Body of pancreas (tissue), 4 donors: ENCODE results near the gene GPRC5D. TPM values are rescaled to one million over a fixed set of nuclear protein-coding genes. Genes with fewer than 3 reads are reported as not detected.
A peak's percentile ranks its signal among the peaks of the same experiment; 100 is the strongest.

Experiments used
- ATAC-seq: fragments of 150-250 bp; one replicate; pipeline ENCODE4 v1.9.1; 2016
- DNase-seq, 4 donors: peaks; one replicate each; pipeline ENCODE4 v3.0.0-alpha.2; 2019
- H3K27ac ChIP-seq, 4 donors: fragments of 200-600 bp; sonication (generic); 1 replicate in 3 of 4; 2 replicates in 1 of 4; pipeline versions ENCODE4 v1.5.1 to v1.6.1; 2016 to 2019; ENCODE audit warnings: mild to moderate bottlenecking in 1 of 4, mixed read lengths in 1 of 4, moderate library complexity in 1 of 4
- H3K27me3 ChIP-seq, 2 donors: fragments of 200-600 bp; sonication (generic); one replicate each; pipeline ENCODE4 v1.6.0; 2016; ENCODE audit warnings: mild to moderate bottlenecking in 1 of 2
- H3K36me3 ChIP-seq, 2 donors: fragments of 200-600 bp; sonication (generic); replicated peaks in 1 of 2; 2 replicates each; pipeline ENCODE4 v1.5.1; 2016; ENCODE audit warnings: low read depth in 2 of 2; ENCODE audit not compliant: insufficient read depth in 1 of 2
- H3K4me1 ChIP-seq: fragments of 200-600 bp; sonication (generic); one replicate; pipeline ENCODE4 v1.6.0; 2016
- H3K4me3 ChIP-seq, 2 donors: fragments of 200-600 bp; sonication (generic); 1 replicate in 1 of 2; 2 replicates in 1 of 2; pipeline ENCODE4 v1.5.1; 2016 to 2019
- H3K9me3 ChIP-seq, 3 donors: fragments of 200-600 bp; sonication (generic); 1 replicate in 2 of 3; 2 replicates in 1 of 3; pipeline ENCODE4 v1.5.1; 2016
- POLR2A ChIP-seq, 3 donors: fragments of 450-650 bp; IDR thresholded peaks; one replicate each; pipeline ENCODE4 v1.6.1; 2016; ENCODE audit warnings: antibody characterized with exemption in 3 of 3, mild to moderate bottlenecking in 2 of 3
- WGBS, 2 donors: methylation state at CpG; one replicate each; pipeline ENCODE4 v1.1.5; 2017; 5-methylcytosine and 5-hydroxymethylcytosine counted together
- intact Hi-C: fragments of 100-400 bp; cut with DNase I; formaldehyde crosslinking; loops from one replicate; pipeline ENCODE4 v1.15.1; 2023
- total RNA-seq, 2 donors: library from RNA; depleted of rRNA; stranded (reverse); fragments of >200 nt; gene quantifications; one replicate each; pipeline ENCODE4 v1.1.0, GENCODE V29; 2016
- TF ChIP-seq, protein P1 (sequence below), 7 experiments: fragments of 450-650 bp in 4 of 7; fragments of 200-600 bp in 3 of 7; sonication (generic) in 3 of 7; IDR thresholded peaks; one replicate each; pipeline ENCODE4 v1.5.1; 2016 to 2019; ENCODE audit warnings: antibody characterized with exemption in 7 of 7

The GPRC5D gene
- total RNA-seq, 2 donors from 2014 or later, result not detected

DNA sequence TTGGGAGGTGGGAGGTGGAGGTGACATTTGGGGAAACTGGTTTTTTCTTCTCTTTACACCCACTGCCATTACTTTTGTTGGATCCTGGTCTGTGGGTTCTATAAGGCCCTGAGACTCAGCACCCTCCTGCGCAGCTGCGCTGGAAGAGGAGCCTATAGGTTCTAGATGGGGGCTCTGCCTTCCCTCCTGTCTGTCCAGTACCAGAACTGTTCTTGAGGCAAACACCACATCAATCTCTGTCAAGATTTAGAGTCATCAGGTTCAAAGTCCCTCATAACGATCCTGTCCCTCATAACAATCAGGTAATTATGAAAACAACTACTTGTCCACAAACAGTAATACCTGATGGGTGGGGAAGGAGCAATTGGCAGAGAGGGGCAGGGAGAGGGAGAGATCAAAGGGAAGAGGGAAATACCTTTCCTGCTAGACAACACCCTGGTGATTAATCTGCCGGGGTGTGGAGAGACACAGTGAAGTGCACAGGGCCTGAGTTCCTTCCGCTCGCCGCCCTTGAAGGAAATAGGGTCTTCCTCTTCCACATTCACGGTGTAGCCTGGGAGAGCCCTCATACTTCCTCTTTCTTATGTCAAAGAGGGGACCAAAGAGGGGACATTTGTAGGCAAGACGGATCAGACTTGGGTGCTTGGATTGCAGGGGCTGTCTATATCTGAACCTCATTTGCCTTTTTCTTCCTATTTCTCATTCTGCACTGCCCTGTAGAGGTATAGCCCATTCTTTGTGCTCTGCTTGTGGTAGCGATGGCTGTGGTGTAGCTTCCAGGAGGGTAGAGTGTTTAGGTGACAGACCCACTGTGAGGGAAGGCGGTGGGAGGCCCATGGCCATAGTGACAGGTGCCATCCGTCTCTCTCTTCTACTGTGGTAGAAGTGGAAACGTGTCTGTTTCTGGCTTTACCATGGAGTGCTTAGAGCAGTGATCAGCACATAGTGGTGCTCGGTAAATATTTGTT, 48.0 kb downstream of the GPRC5D start:
- WGBS, 2 donors, result 71 to 80% methylated on average over 14 of the region's 14 CpGs
- ATAC-seq (no peak), DNase-seq (no peak)
- no peak overlapping the region for H3K27ac ChIP-seq
- no peak for TF ChIP-seq POLR2A (IDR thresholded peaks at IDR 0.05)
- TF ChIP-seq, protein P1, sequence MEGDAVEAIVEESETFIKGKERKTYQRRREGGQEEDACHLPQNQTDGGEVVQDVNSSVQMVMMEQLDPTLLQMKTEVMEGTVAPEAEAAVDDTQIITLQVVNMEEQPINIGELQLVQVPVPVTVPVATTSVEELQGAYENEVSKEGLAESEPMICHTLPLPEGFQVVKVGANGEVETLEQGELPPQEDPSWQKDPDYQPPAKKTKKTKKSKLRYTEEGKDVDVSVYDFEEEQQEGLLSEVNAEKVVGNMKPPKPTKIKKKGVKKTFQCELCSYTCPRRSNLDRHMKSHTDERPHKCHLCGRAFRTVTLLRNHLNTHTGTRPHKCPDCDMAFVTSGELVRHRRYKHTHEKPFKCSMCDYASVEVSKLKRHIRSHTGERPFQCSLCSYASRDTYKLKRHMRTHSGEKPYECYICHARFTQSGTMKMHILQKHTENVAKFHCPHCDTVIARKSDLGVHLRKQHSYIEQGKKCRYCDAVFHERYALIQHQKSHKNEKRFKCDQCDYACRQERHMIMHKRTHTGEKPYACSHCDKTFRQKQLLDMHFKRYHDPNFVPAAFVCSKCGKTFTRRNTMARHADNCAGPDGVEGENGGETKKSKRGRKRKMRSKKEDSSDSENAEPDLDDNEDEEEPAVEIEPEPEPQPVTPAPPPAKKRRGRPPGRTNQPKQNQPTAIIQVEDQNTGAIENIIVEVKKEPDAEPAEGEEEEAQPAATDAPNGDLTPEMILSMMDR (IDR thresholded peaks at IDR 0.05), result no peak
- no peaks in the 10 kb centered on the region for H3K36me3 ChIP-seq
- intact Hi-C loops, result no loop called here
- H3K4me3 ChIP-seq, result no peak overlapping the region
- H3K27me3 ChIP-seq, result no peaks in the 10 kb centered on the region
- no peaks in the 10 kb centered on the region for H3K9me3 ChIP-seq
- no peaks in the 10 kb centered on the region for H3K4me1 ChIP-seq

DNA sequence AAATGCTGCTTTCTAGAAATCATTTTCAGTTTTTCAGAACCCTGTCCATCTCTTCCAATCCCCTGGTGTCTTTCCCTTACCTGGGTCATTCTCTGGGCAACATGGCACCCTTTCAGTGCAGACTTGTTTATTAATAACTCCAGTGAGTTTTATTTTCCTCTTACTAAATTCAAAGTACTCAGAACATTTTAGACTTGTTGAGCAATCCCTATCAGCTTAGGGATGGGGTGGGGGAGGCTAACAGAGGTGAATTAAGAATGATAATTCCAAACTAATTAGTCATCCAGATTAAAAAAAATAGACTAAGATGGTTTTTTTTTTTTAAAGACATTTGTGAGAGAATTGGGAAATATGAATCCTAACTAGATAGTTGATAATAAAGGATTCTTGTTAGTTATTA, 49.9 kb downstream of the GPRC5D start:
- no peak for DNase-seq
- no peak overlapping the region for H3K27ac ChIP-seq
- no peaks in the 10 kb centered on the region for H3K4me1 ChIP-seq
- H3K27me3 ChIP-seq, result no peaks in the 10 kb centered on the region
- no peaks in the 10 kb centered on the region for H3K36me3 ChIP-seq
- intact Hi-C loops, result no loop called here
- TF ChIP-seq, protein P1 (IDR thresholded peaks at IDR 0.05), result no peak
- no peak for TF ChIP-seq POLR2A (IDR thresholded peaks at IDR 0.05)
- no peak overlapping the region for H3K4me3 ChIP-seq
- no peak for ATAC-seq
- H3K9me3 ChIP-seq, result no peaks in the 10 kb centered on the region

DNA sequence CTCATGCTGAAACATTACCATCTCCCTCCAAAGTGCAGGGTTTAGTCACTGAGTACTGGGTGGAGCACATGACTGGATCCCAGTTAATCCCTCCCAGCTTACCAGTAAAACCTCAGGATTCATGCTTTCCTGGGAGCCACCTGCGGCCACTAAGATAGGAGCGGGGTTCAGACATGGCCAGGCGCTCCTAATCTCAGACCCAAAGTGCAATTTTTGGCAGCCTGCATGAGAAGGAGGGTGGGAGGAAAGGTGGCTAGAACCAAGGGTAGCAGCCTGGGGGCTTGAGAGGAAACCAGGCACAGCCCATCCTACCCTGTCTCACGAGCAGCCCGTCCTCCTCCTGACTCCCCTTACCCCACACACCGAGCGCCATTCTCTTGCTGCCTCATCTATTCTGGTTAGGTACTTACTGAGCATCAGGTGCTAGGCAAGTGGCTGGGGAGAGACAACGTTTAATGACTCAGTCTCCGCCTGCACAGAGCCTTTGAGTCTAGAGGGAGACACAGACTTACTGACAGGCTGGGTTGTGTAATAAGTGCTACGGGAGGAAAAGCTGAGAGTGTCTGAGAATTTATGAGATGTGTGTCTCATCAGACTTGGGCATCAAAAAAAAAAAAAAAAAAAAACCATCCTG, 50.7 kb downstream of the GPRC5D start:
- no peak overlapping the region for H3K27ac ChIP-seq
- H3K4me3 ChIP-seq, result no peak overlapping the region
- intact Hi-C loops, result no loop called here
- WGBS, 2 donors, result 75 to 84% methylated on average over 10 of the region's 10 CpGs
- ATAC-seq, result peak; percentile 50
- no peaks in the 10 kb centered on the region for H3K4me1 ChIP-seq
- peak in 1 of 4 donors; percentile 26 for DNase-seq
- H3K36me3 ChIP-seq, result no peaks in the 10 kb centered on the region
- no peaks in the 10 kb centered on the region for H3K27me3 ChIP-seq
- H3K9me3 ChIP-seq, result no peaks in the 10 kb centered on the region
- no peak for TF ChIP-seq POLR2A (IDR thresholded peaks at IDR 0.05)
- TF ChIP-seq, protein P1 (IDR thresholded peaks at IDR 0.05), result no peak

DNA sequence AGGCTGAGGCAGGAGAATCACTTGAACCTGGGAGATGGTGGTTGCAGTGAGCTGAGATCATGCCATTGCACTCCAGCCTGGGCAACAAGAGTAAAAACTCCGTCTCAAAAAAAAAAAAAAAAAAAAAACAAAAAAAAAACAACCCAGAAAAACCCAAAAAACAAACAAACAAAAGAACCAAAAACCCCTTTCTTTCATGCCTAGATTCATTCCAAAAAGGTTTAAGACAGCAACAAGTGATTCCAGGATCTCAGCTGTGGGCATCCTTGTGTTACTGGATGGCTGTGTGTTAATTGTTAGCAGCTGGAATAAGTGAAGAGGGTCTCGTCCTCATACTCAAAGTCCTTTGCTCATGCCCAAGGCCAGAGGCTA, 51.2 kb downstream of the GPRC5D start:
- H3K4me1 ChIP-seq, result no peaks in the 10 kb centered on the region
- no peak overlapping the region for H3K27ac ChIP-seq
- no peaks in the 10 kb centered on the region for H3K9me3 ChIP-seq
- ATAC-seq (no peak), DNase-seq (no peak)
- H3K4me3 ChIP-seq, result no peak overlapping the region
- H3K27me3 ChIP-seq, result no peaks in the 10 kb centered on the region
- intact Hi-C loops, result no loop called here
- 85 to 86% methylated on average over 2 of the region's 2 CpGs for WGBS, 2 donors
- no peaks in the 10 kb centered on the region for H3K36me3 ChIP-seq
- TF ChIP-seq, protein P1 (IDR thresholded peaks at IDR 0.05), result no peak
- TF ChIP-seq POLR2A (IDR thresholded peaks at IDR 0.05), result no peak
